Measurements from ENCODE around the gene RPS27. TPM values are rescaled to one million over a fixed set of nuclear protein-coding genes. Genes with fewer than 3 reads are reported as not detected.
A peak's percentile ranks its signal among the peaks of the same experiment; 100 is the strongest.
"Not testable (repeated sequence)": the region's sequence is repeated elsewhere in the genome, so short reads cannot be mapped to it uniquely, and the experiment has no call there.

RPS27 gene
- total RNA-seq, 4 donors from 2014 or later = 990 to 4,016 (median 2,721) TPM

- peaks cover 0 to 59% of the 10 kb centered on the region in 2 donors for H3K36me3 ChIP-seq
- no peak for ATAC-seq
- peak overlapping the region; percentile 71 to 95 (median 92) for H3K27ac ChIP-seq
- H3K4me1 ChIP-seq = peaks cover 0 to 32% (median 6%) of the 10 kb centered on the region in 3 donors
- H3K9me3 ChIP-seq = no peaks in the 10 kb centered on the region
- peak overlapping the region; percentile 68 to 96 for H3K4me3 ChIP-seq
- H3K27me3 ChIP-seq = no peaks in the 10 kb centered on the region
- TF ChIP-seq EP300 (IDR thresholded peaks at IDR 0.05) (no peak), POLR2A (IDR thresholded peaks at IDR 0.05) (no peak), POLR2AphosphoS5 (IDR thresholded peaks at IDR 0.05) (no peak), CTCF (IDR thresholded peaks at IDR 0.05) (no peak)
- WGBS, 2 donors (ENCODE audit: low coverage in 1 of 2) = 0 to 3% methylated on average over 6 to 8 of the region's 16 CpGs
These were observed 13.7 kb upstream of the RPS27 start for GRCh38 chr1:153976819-153977249.

GRCh38 chr1:153977250-153978240, 13.0 kb upstream of the RPS27 start, which contains the start of gene JTB:
TSS of gene JTB (minus strand) at chr1:153977674. CDS start at chr1:153977252, 422 bp downstream.
- TF ChIP-seq POLR2AphosphoS5 (IDR thresholded peaks at IDR 0.05) (peak; percentile 87), EP300 (IDR thresholded peaks at IDR 0.05) (no peak), POLR2A (IDR thresholded peaks at IDR 0.05) (peak; percentile 86 to 92), CTCF (IDR thresholded peaks at IDR 0.05) (peak in 2 of 4 experiments; percentile 3 to 16)
- Histone ChIP-seq H3K27ac (peak within 1 kb of the TSS; percentile 71 to 95 (median 92)), H3K4me1 (peaks cover 0 to 32% (median 6%) of the 10 kb centered on the region in 3 donors), H3K4me3 (peak within 1 kb of the TSS; percentile 68 to 96), H3K27me3 (no peaks in the 10 kb centered on the region), H3K36me3 (peaks cover 0 to 64% of the 10 kb centered on the region in 2 donors), H3K9me3 (no peaks in the 10 kb centered on the region)
- 0% methylated on average over 5 to 6 of the region's 75 CpGs for WGBS, 2 donors (ENCODE audit: low coverage in 1 of 2)
- peak; percentile 95 for ATAC-seq

- H3K27me3 ChIP-seq = no peaks in the 10 kb centered on the region
- ATAC-seq = no peak
- peak overlapping the region in 3 of 4 donors; percentile 90 to 95 (median 94) for H3K27ac ChIP-seq
- H3K9me3 ChIP-seq = no peaks in the 10 kb centered on the region
- H3K36me3 ChIP-seq = peaks cover 0 to 64% of the 10 kb centered on the region in 2 donors
- WGBS, 2 donors (ENCODE audit: low coverage in 1 of 2) = 54 to 63% methylated on average over 8 to 9 of the region's 9 CpGs
- H3K4me3 ChIP-seq = peak overlapping the region; percentile 68 to 96
- H3K4me1 ChIP-seq = peaks cover 0 to 32% (median 6%) of the 10 kb centered on the region in 3 donors
- TF ChIP-seq POLR2A (IDR thresholded peaks at IDR 0.05) (no peak), POLR2AphosphoS5 (IDR thresholded peaks at IDR 0.05) (no peak), CTCF (IDR thresholded peaks at IDR 0.05) (no peak), EP300 (IDR thresholded peaks at IDR 0.05) (no peak)
These were observed 12.2 kb upstream of the RPS27 start for GRCh38 chr1:153978274-153978909.

GRCh38 chr1:153979091-153979490, 11.5 kb upstream of the RPS27 start:
- peaks cover 0 to 60% of the 10 kb centered on the region in 2 donors for H3K36me3 ChIP-seq
- H3K27ac ChIP-seq, ATAC-seq: not testable (repeated sequence)

GRCh38 chr1:153981735-153982134, 8.8 kb upstream of the RPS27 start:
- 78% methylated on average over 2 of the region's 2 CpGs; no CpG with 5 or more reads in 1 of the 2 donors for WGBS, 2 donors (ENCODE audit: low coverage in 1 of 2)
- H3K27me3 ChIP-seq, H3K27ac ChIP-seq, H3K4me3 ChIP-seq, H3K9me3 ChIP-seq, ATAC-seq: not testable (repeated sequence)
- Histone ChIP-seq H3K4me1 (peaks cover 0 to 46% (median 0%) of the 10 kb centered on the region in 3 donors), H3K36me3 (peaks cover 0 to 38% of the 10 kb centered on the region in 2 donors)

More at GRCh38 chr1:153979091-153979490, 11.5 kb upstream of the RPS27 start:
- H3K27me3 ChIP-seq, H3K9me3 ChIP-seq, H3K4me3 ChIP-seq: not testable (repeated sequence)
- H3K4me1 ChIP-seq = peaks cover 0 to 39% (median 6%) of the 10 kb centered on the region in 3 donors
- 88% methylated on average over 5 to 10 of the region's 12 CpGs for WGBS, 2 donors (ENCODE audit: low coverage in 1 of 2)

Data from gastroesophageal sphincter (tissue), 4 donors.